Measurements from ENCODE around the gene EXOC6B. TPM values are rescaled to one million over a fixed set of nuclear protein-coding genes. Genes with fewer than 3 reads are reported as not detected.

The EXOC6B gene
- total RNA-seq, 1 donor from 2014 or later, result 35.2 TPM

GRCh38 chr2:72349016-72349415 is 476.8 kb downstream of the EXOC6B start:
- no peaks in the 10 kb centered on the region for H3K27me3 ChIP-seq
- intact Hi-C loops (cut with DNase I), result no loop called here
- no peaks in the 10 kb centered on the region for H3K36me3 ChIP-seq

GRCh38 chr2:72347081-72347480 is 478.8 kb downstream of the EXOC6B start:
- H3K4me1 ChIP-seq, result no peaks in the 10 kb centered on the region
- ATAC-seq (no peak), DNase-seq (no peak)
- no peaks in the 10 kb centered on the region for H3K36me3 ChIP-seq
- TF ChIP-seq, protein P1, sequence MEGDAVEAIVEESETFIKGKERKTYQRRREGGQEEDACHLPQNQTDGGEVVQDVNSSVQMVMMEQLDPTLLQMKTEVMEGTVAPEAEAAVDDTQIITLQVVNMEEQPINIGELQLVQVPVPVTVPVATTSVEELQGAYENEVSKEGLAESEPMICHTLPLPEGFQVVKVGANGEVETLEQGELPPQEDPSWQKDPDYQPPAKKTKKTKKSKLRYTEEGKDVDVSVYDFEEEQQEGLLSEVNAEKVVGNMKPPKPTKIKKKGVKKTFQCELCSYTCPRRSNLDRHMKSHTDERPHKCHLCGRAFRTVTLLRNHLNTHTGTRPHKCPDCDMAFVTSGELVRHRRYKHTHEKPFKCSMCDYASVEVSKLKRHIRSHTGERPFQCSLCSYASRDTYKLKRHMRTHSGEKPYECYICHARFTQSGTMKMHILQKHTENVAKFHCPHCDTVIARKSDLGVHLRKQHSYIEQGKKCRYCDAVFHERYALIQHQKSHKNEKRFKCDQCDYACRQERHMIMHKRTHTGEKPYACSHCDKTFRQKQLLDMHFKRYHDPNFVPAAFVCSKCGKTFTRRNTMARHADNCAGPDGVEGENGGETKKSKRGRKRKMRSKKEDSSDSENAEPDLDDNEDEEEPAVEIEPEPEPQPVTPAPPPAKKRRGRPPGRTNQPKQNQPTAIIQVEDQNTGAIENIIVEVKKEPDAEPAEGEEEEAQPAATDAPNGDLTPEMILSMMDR (IDR thresholded peaks at IDR 0.05), result no peak
- no peak overlapping the region for H3K4me3 ChIP-seq
- H3K9me3 ChIP-seq, result no peaks in the 10 kb centered on the region
- intact Hi-C loops (cut with DNase I), result no loop called here
- H3K27me3 ChIP-seq, result no peaks in the 10 kb centered on the region
- H3K27ac ChIP-seq, result no peak overlapping the region

More at GRCh38 chr2:72349016-72349415, 476.8 kb downstream of the EXOC6B start:
- ATAC-seq (no peak), DNase-seq (no peak)
- H3K9me3 ChIP-seq, result no peaks in the 10 kb centered on the region
- TF ChIP-seq, protein P1 (IDR thresholded peaks at IDR 0.05), result no peak
- H3K4me3 ChIP-seq, result no peak overlapping the region
- H3K4me1 ChIP-seq, result no peaks in the 10 kb centered on the region
- no peak overlapping the region for H3K27ac ChIP-seq

- intact Hi-C loops (cut with DNase I), result no loop called here
These were observed 484.2 kb downstream of the EXOC6B start for GRCh38 chr2:72341639-72342038.

DNA sequence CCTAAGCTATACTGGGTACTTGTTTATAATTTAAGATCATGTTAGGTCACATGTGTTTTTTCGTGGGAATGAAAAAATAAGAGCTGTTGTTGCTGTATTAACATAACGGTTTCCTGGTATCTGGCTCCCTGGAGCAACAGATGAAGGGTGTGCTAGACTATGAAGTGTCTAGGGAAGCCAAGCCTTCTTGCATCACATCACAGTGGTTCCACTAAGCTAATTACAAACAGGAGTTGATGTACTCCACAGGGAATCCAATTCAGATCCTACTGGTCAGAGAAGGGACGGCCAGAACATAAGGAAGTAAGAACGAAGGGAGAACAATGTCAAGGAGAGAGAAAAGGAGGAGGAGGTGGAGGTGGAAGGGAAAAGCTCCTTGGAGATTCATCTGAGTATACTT is 485.2 kb downstream of the EXOC6B start:
- TF ChIP-seq, protein P1 (IDR thresholded peaks at IDR 0.05), result no peak
- ATAC-seq, result no peak
- Histone ChIP-seq H3K4me1 (no peaks in the 10 kb centered on the region), H3K9me3 (no peaks in the 10 kb centered on the region), H3K4me3 (no peak overlapping the region), H3K27me3 (no peaks in the 10 kb centered on the region), H3K27ac (no peak overlapping the region), H3K36me3 (no peaks in the 10 kb centered on the region)
- intact Hi-C loops (cut with DNase I), result no loop called here
- no peak for DNase-seq

More at GRCh38 chr2:72341639-72342038, 484.2 kb downstream of the EXOC6B start:
- Histone ChIP-seq H3K36me3 (no peaks in the 10 kb centered on the region), H3K9me3 (no peaks in the 10 kb centered on the region), H3K4me3 (no peak overlapping the region), H3K27me3 (no peaks in the 10 kb centered on the region), H3K4me1 (no peaks in the 10 kb centered on the region), H3K27ac (no peak overlapping the region)
- ATAC-seq (no peak), DNase-seq (no peak)
- TF ChIP-seq, protein P1 (IDR thresholded peaks at IDR 0.05), result no peak

DNA sequence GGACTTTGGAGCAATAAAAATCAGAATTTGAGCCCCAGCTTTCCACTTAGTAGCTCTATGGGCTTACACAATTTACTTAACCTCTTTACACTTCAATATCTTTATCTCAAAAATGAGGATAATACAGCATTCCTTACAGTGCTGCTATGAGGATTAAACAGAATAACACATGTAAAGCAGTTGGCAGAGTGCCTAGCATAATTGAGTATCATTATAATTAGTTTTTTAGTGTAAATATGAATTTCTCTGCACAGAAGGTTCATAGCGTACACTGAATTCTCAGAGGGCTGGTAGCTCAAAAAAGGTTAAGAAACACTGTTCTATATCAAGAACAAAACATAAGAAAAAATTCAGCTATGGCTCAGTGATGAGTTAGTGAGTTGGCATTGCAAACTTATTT is 487.8 kb downstream of the EXOC6B start:
- intact Hi-C loops (cut with DNase I), result no loop called here
- Histone ChIP-seq H3K9me3 (no peaks in the 10 kb centered on the region), H3K27me3 (no peaks in the 10 kb centered on the region), H3K4me3 (no peak overlapping the region), H3K4me1 (no peaks in the 10 kb centered on the region), H3K36me3 (no peaks in the 10 kb centered on the region), H3K27ac (no peak overlapping the region)
- DNase-seq (no peak), ATAC-seq (no peak)
- TF ChIP-seq, protein P1 (IDR thresholded peaks at IDR 0.05), result no peak

- Histone ChIP-seq H3K4me1 (no peaks in the 10 kb centered on the region), H3K36me3 (no peaks in the 10 kb centered on the region), H3K27me3 (no peaks in the 10 kb centered on the region), H3K4me3 (no peak overlapping the region), H3K27ac (no peak overlapping the region), H3K9me3 (no peaks in the 10 kb centered on the region)
- no peak for DNase-seq
- TF ChIP-seq, protein P1 (IDR thresholded peaks at IDR 0.05), result no peak
- intact Hi-C loops (cut with DNase I), result no loop called here
- ATAC-seq, result no peak
These were observed 493.1 kb downstream of the EXOC6B start for GRCh38 chr2:72332720-72333119.

Data from upper lobe of right lung (tissue), 1 donor.